Immature natural killer cell (primary cell): ENCODE data around the gene LPCAT4. TPM values are rescaled to one million over a fixed set of nuclear protein-coding genes. Genes with fewer than 3 reads are reported as not detected.

Source experiments
- DNase-seq, 3 donors: peaks; one replicate each; pipeline ENCODE4 v3.0.0; 2022; ENCODE audit warnings: mixed read lengths in 1 of 3
- H3K27ac Mint-ChIP-seq, 6 donors: one replicate each; pipeline ENCODE4 v1.8.0; 2020; ENCODE audit warnings: mixed read lengths in 6 of 6, mild to moderate bottlenecking in 5 of 6, inconsistent platforms in 4 of 6, moderate library complexity in 3 of 6
- H3K27me3 Mint-ChIP-seq, 3 donors: one replicate each; pipeline ENCODE4 v1.8.0; 2020 to 2021; ENCODE audit warnings: low read depth in 3 of 3, mild to moderate bottlenecking in 3 of 3, mixed read lengths in 3 of 3, moderate library complexity in 3 of 3, inconsistent platforms in 1 of 3
- H3K36me3 Mint-ChIP-seq, 3 donors: one replicate each; pipeline ENCODE4 v1.8.0; 2020; ENCODE audit warnings: mixed read lengths in 3 of 3, inconsistent platforms in 2 of 3, mild to moderate bottlenecking in 2 of 3
- H3K4me1 Mint-ChIP-seq, 2 donors: one replicate each; pipeline ENCODE4 v1.8.0; 2020; ENCODE audit warnings: inconsistent platforms in 2 of 2, mild to moderate bottlenecking in 2 of 2, mixed read lengths in 2 of 2, moderate library complexity in 1 of 2
- H3K4me3 Mint-ChIP-seq, 5 donors: one replicate each; pipeline ENCODE4 v1.8.0; 2020; ENCODE audit warnings: mild to moderate bottlenecking in 5 of 5, mixed read lengths in 5 of 5, inconsistent platforms in 3 of 5, moderate library complexity in 3 of 5
- H3K9me3 Mint-ChIP-seq, 6 donors: one replicate each; pipeline ENCODE4 v1.8.0; 2020; ENCODE audit warnings: mild to moderate bottlenecking in 6 of 6, mixed read lengths in 6 of 6, inconsistent platforms in 4 of 6, moderate library complexity in 3 of 6
- polyA plus RNA-seq, 3 donors: library from polyadenylated mRNA; unstranded; fragments of 300-500 nt; fragmentation: Illumina TruSeq; gene quantifications; one replicate each; pipeline ENCODE4 v1.2.3, GENCODE V29; 2021

Gene LPCAT4
- polyA plus RNA-seq, 3 donors from 2014 or later, result 7.0 to 9.2 (median 7.3) TPM

GRCh38 chr15:34338347-34338746 lies 28.6 kb downstream of the LPCAT4 start:
- peaks cover 56 to 62% of the 10 kb centered on the region in 2 donors for H3K4me1 Mint-ChIP-seq

DNA sequence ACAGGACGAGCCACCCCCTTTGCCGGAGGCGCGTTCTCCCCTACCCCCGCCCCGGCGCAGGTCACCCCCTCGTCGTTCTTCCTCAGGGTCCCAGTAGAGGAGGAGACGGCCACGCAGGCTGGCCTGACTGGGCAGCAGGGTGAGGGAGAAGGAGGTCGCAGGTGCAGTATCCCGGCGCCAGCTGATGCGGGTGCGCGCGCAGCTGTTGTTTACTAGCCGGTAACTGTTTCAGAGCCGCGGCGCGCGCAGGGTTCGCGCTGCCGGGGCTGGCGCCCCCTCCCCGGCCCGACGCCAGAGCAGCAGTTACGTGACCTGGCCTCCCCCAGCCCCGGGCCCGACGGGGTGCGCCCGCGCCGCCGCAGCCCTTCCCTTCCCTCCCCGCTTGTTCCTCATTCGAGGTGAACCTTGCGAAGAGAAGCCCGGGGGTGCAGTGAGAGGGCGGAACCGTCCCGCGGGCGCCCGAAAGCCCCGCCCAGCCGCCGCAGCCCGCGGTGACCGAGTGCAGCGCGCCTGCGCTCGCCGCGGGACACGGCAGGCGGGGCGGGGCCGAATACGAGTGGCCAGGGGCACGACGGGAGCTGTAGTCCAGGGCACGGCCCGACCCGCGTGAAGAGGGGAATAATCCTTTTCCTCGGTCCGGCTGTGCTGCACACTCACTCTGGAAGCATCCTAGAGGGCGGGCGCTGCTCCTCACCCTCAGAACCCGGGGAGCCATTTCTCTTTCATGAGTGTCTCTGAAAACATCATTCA lies 29.3 kb downstream of the LPCAT4 start, which contains the start of gene SLC12A6:
Gene SLC12A6 (minus strand): TSS at position 225 of the 750 bp plus-strand sequence. CDS start 1,101 bp downstream, outside the sequence.
- peak within 1 kb of the TSS; percentile 85 to 96 (median 94) for H3K27ac Mint-ChIP-seq
- H3K9me3 Mint-ChIP-seq, result no peaks in the 10 kb centered on the region
- H3K36me3 Mint-ChIP-seq, result peaks cover 6 to 10% (median 10%) of the 10 kb centered on the region in 3 donors
- peaks cover 58 to 68% of the 10 kb centered on the region in 2 donors for H3K4me1 Mint-ChIP-seq
- H3K27me3 Mint-ChIP-seq, result peaks cover 5 to 15% (median 8%) of the 10 kb centered on the region in 3 donors
- H3K4me3 Mint-ChIP-seq, result peak within 1 kb of the TSS; percentile 97 to 99 (median 98)
- DNase-seq, result peak; percentile 92 to 93 (median 93)

More at GRCh38 chr15:34338347-34338746, 28.6 kb downstream of the LPCAT4 start:
- H3K36me3 Mint-ChIP-seq, result peaks cover 6 to 10% (median 10%) of the 10 kb centered on the region in 3 donors
- no peaks in the 10 kb centered on the region for H3K9me3 Mint-ChIP-seq
- peaks cover 5 to 15% (median 8%) of the 10 kb centered on the region in 3 donors for H3K27me3 Mint-ChIP-seq
- H3K27ac Mint-ChIP-seq, result peak overlapping the region in 1 of 6 donors; percentile 85
- H3K4me3 Mint-ChIP-seq, result peak overlapping the region; percentile 45 to 98 (median 80)
- no peak for DNase-seq

DNA sequence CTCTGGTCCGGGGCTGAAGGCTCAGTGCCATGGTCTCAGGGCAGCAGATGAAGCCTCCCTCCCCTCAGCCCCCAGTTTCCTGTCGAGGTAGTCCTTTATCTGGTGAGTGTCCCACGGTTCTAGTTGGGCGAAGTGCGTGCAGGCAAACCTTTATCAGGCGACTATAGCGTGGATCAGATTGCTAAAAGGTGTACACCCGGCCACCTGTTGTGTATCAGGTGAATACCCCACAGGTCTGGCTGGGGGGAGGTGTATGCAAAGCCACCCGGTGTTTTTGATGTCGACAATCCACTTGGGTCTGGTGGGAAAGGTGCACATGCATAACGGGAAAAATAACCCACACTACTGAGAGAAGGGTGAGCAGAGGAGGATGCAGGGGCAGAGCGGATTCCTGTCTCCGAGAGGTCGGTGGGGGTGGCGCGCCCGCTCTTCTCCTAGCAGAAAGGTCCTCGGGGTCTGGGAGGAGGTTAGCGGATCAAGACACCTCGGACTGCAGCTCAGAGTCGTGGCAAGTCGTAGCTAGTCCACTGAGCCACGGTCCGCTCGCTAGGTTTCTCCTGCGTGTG lies 29.9 kb downstream of the LPCAT4 start:
- Mint-ChIP-seq H3K4me3 (peak overlapping the region; percentile 97 to 99 (median 98)), H3K9me3 (no peaks in the 10 kb centered on the region), H3K4me1 (peaks cover 63 to 73% of the 10 kb centered on the region in 2 donors), H3K27ac (peak overlapping the region; percentile 84 to 96 (median 94)), H3K27me3 (peaks cover 5 to 15% (median 8%) of the 10 kb centered on the region in 3 donors), H3K36me3 (peaks cover 6 to 10% (median 10%) of the 10 kb centered on the region in 3 donors)
- DNase-seq, result no peak

DNA sequence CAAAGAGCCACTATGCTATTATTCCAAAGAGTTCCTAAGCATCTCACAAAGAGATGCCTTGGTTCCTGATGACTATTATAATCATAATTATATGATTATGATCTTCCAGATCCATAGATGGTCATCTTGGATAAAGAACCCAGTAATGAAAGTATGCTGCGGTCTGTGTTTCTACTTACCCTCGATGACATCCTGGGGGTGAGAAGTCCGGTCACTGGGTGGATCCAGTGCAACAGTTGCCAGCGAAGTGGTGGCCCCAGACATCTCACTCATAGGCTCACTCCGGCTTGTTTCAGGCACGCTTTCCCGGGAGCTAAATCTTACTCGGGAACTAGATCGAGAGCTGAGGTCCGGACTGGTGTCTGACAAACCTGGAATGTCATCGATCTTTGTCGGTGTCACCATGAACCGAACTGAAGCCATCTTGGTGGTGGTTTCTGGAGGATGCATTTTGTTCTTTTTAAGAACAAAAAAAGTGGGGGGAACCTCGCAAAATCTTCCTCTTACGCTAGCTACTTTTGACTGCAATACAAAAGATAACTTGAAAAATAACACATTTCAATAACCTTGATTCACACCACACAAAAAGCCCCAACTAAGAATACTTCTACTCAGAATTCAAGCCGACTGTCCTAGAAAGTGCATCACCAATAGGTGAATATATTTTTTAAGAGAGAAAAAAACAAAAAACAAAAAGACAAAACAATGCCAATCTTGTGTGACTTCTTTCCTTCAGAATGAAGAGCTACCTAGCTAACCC lies 30.6 kb downstream of the LPCAT4 start:
- peak overlapping the region; percentile 97 to 99 (median 98) for H3K4me3 Mint-ChIP-seq
- peaks cover 3 to 8% (median 7%) of the 10 kb centered on the region in 3 donors for H3K36me3 Mint-ChIP-seq
- H3K27ac Mint-ChIP-seq, result peak overlapping the region; percentile 84 to 96 (median 94)
- H3K4me1 Mint-ChIP-seq, result peaks cover 62 to 73% of the 10 kb centered on the region in 2 donors
- no peak for DNase-seq
- no peaks in the 10 kb centered on the region for H3K9me3 Mint-ChIP-seq
- peaks cover 5 to 15% (median 5%) of the 10 kb centered on the region in 3 donors for H3K27me3 Mint-ChIP-seq

DNA sequence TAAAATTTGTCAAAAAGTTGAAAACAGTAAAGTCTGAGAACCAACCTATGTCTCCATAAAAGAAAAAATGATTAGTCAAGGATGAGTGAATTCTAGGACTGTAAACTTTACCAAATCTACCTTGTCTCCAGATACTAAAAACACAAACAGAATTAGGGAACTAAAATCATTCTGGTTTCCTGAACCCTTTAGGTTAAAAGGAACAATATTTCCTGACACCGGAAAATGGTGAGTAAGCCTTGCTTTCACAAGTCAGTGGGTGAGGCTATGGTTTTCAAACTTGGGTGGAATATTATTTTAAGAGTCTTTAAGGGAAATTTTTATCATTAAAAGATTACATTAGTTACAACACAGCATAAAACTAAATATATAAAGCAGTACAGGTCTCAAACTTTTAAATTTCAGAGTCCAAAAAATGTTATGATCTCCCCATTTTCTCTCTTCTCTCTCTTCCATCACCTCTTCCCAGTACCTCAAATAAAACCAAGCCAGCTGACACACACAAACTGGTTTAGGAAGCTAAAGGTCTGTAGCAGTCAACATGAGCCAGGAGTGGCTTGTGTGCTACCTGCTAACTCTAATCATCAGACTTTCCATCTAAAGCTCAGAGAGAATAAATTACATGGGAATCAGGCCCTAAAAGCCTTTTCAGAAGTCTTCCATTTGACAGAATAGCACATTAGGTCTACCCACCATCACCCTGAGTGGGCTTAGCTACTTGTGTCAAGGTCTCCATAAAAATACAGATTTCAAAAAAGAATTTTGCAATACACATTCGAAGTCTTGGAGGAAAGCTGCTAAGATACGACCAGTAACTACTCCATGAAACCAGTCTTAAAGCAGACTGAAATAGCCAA lies 31.6 kb downstream of the LPCAT4 start:
- peaks cover 5 to 15% (median 5%) of the 10 kb centered on the region in 3 donors for H3K27me3 Mint-ChIP-seq
- H3K36me3 Mint-ChIP-seq, result peaks cover 0 to 5% (median 4%) of the 10 kb centered on the region in 3 donors
- H3K4me3 Mint-ChIP-seq, result peak overlapping the region; percentile 97 to 99 (median 98)
- no peaks in the 10 kb centered on the region for H3K9me3 Mint-ChIP-seq
- peaks cover 64 to 76% of the 10 kb centered on the region in 2 donors for H3K4me1 Mint-ChIP-seq
- peak overlapping the region; percentile 84 to 96 (median 92) for H3K27ac Mint-ChIP-seq
- DNase-seq, result peak in 2 of 3 donors; percentile 31 to 32

DNA sequence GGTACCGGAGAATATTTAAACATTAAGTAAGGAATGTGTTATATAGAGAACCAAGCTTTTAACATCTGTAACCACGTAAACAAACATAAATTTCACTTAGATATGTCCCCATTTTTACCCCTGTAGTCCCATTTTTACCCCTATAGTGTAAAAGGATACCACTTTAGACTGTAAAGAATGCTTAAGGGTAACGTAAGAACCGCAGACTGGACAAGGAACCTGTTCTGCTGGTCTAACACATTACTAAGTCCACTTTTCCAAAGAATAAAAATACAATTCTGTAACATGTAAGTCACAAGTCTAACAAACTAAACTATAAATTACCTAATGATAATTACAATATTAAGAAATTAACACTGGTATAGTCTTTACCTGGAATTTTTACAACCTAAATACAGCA lies 32.3 kb downstream of the LPCAT4 start:
- Mint-ChIP-seq H3K9me3 (no peaks in the 10 kb centered on the region), H3K27me3 (peaks cover 5 to 11% (median 5%) of the 10 kb centered on the region in 3 donors), H3K27ac (peak overlapping the region; percentile 84 to 96 (median 92)), H3K36me3 (no peaks in the 10 kb centered on the region), H3K4me1 (peaks cover 62 to 77% of the 10 kb centered on the region in 2 donors), H3K4me3 (peak overlapping the region; percentile 97 to 99 (median 98))
- no peak for DNase-seq

DNA sequence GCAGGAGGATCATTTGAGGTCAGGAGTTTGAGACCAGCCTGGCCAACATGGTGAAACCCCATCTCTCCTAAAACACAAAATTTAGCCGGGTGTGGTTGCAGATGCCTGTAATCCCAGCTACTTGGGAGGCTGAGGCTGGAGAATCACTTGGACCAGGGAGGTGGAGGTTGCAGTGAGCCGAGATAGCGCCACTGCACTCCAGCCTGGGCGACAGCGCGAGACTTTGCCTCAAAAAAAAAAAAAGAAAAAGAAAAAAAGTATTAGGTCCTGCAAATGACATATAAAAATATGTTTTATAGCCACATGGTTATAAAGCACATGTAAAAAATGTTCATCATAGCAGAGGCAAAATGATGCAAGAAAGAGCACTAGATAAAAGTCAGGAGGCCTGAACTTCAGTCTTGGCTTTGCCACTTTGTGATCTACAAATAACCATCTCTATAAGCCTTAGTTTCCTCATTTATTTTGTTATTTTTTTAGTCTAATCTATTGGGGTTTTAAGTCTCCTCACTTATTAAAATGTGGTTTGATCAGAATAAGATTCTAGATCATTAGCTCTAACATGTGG lies 34.4 kb downstream of the LPCAT4 start:
- no peak for DNase-seq
- Mint-ChIP-seq H3K27me3 (peaks cover 5 to 11% (median 5%) of the 10 kb centered on the region in 3 donors), H3K27ac (peak overlapping the region in 3 of 6 donors; percentile 67 to 72 (median 72)), H3K9me3 (no peaks in the 10 kb centered on the region), H3K4me1 (peaks cover 75 to 95% of the 10 kb centered on the region in 2 donors), H3K36me3 (no peaks in the 10 kb centered on the region), H3K4me3 (peak overlapping the region in 4 of 5 donors; percentile 13 to 56 (median 34))

- Mint-ChIP-seq H3K4me1 (peaks cover 71 to 91% of the 10 kb centered on the region in 2 donors), H3K9me3 (no peaks in the 10 kb centered on the region), H3K27me3 (peaks cover 0 to 6% (median under 1%) of the 10 kb centered on the region in 3 donors), H3K27ac (peak overlapping the region; percentile 4 to 72 (median 47)), H3K36me3 (no peaks in the 10 kb centered on the region), H3K4me3 (peak overlapping the region; percentile 13 to 56 (median 41))
- DNase-seq, result peak; percentile 63 to 72 (median 68)
Measured at GRCh38 chr15:34331809-34332208, 35.2 kb downstream of the LPCAT4 start.

DNA sequence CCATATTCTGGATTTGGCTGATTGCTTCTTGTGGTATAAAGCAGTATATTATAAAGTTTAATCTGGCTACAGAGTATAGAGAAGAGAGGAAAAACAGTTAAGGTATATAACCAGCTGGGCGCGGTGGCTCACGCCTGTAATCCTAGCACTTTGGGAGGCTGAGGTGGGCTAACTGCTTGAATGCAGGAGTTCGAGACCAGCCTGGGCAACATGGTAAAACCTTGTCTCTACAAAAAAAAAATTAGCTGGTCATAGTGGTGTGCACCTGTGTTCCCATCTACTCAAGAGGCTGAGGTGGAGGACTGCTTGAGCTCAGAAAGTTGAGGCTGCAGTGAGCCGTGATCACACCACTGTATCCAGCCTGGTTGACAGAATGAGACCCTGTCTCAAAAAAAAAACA lies 36.7 kb downstream of the LPCAT4 start:
- no peak for DNase-seq
- Mint-ChIP-seq H3K4me1 (peaks cover 56 to 84% of the 10 kb centered on the region in 2 donors), H3K27me3 (peaks cover 0 to 6% (median 0%) of the 10 kb centered on the region in 3 donors), H3K4me3 (no peak overlapping the region), H3K9me3 (no peaks in the 10 kb centered on the region), H3K36me3 (no peaks in the 10 kb centered on the region), H3K27ac (no peak overlapping the region)

DNA sequence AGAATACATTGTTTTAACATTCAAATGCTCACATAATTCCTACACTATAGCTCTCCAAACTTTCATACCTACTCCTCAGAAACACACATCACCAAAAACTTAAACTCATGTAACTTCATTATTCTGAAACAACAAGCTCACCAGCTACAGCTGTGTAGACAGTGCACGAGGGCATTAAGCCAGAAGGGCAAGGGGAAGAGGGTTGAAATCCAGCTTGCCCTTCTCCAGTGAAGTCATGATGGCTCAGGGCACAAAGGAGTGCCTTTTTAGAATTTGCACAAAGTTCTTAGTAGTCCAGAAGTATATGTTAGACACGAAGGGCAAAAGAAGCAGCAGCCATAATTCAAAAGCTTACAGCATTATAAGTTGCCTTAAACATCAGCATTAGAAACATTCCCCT lies 38.0 kb downstream of the LPCAT4 start:
- no peaks in the 10 kb centered on the region for H3K9me3 Mint-ChIP-seq
- DNase-seq, result no peak
- H3K27me3 Mint-ChIP-seq, result peaks cover 0 to 5% (median 0%) of the 10 kb centered on the region in 3 donors
- peak overlapping the region in 2 of 6 donors; percentile 41 to 73 for H3K27ac Mint-ChIP-seq
- H3K36me3 Mint-ChIP-seq, result no peaks in the 10 kb centered on the region
- H3K4me3 Mint-ChIP-seq, result no peak overlapping the region
- peaks cover 44 to 71% of the 10 kb centered on the region in 2 donors for H3K4me1 Mint-ChIP-seq

- peak overlapping the region in 3 of 5 donors; percentile 8 to 36 (median 10) for H3K4me3 Mint-ChIP-seq
- peaks cover 0 to 3% (median 0%) of the 10 kb centered on the region in 3 donors for H3K27me3 Mint-ChIP-seq
- H3K36me3 Mint-ChIP-seq, result no peaks in the 10 kb centered on the region
- H3K9me3 Mint-ChIP-seq, result no peaks in the 10 kb centered on the region
- peaks cover 37 to 60% of the 10 kb centered on the region in 2 donors for H3K4me1 Mint-ChIP-seq
- peak overlapping the region in 2 of 6 donors; percentile 40 to 55 for H3K27ac Mint-ChIP-seq
- no peak for DNase-seq
Measured at GRCh38 chr15:34327906-34328305, 39.1 kb downstream of the LPCAT4 start.

- peaks cover 17 to 38% of the 10 kb centered on the region in 2 donors for H3K4me1 Mint-ChIP-seq
- H3K27me3 Mint-ChIP-seq, result peaks cover 0 to 4% (median 0%) of the 10 kb centered on the region in 3 donors
- DNase-seq, result no peak
- no peak overlapping the region for H3K27ac Mint-ChIP-seq
- H3K36me3 Mint-ChIP-seq, result peaks cover 0 to 4% (median 0%) of the 10 kb centered on the region in 3 donors
- no peak overlapping the region for H3K4me3 Mint-ChIP-seq
- no peaks in the 10 kb centered on the region for H3K9me3 Mint-ChIP-seq
Measured at GRCh38 chr15:34325368-34325767, 41.6 kb downstream of the LPCAT4 start.
